AG20443 (cell line): ENCODE measurements around the gene PRDX2.

ENCODE experiments used
- DNase-seq: peaks from one replicate; pipeline ENCODE4 v3.0.0; 2012; ENCODE audit warnings: low spot score, mixed read lengths

Gene PRDX2

DNA sequence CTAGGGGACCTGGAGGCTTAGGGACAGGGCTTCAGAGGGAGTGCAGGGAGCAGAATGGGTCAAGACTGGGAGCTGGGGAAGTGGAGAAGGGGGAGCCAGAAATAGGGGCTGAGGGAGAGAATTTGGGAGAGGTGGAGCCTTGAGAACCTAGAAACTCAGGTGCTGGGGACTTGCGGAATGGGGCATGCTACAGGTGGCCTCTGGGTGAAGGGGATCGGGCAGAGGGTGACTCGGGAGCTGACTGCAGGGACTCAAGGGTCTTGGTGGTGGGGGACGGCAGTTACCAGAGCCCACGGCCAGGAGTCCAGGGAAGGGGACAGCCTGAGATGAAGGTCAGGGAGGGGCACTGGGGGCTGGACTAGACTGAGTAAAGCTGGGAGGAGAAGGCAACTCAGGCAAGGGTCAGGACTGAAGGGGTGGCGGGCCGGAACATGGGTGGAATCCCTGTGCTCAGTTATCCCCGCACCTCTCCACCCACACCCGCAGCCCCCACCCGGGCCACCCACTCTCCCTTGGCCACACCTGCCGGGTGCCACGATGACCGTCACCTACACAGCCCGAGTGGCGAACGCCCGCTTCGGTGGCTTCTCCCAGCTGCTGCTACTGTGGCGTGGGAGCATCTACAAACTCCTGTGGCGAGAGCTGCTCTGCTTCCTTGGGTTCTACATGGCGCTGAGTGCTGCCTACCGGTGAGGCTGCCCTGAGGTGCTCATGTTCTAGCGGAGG is 49.4 kb downstream of the PRDX2 start:
- DNase-seq, result no peak

DNA sequence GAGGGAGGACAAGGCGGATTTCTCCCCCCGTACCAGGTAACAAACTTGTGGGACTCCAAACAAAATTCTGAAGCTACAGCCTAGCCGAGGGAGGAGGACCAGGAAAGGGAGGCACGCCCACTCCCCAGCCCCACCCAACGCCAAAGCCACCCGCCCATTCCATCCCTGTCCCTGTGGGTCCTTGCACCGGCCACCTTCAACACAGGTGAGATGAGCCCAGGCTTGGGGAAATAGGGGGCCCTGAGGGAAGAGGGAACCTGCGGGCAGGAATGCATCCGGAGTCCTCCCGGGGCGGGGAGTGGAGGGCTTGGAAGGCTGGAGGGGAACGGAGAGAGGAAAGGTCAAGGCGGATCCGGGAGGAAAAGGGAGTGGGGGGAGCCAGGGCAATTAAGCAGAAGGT is 50.0 kb downstream of the PRDX2 start, which contains the start of gene BEST2:
BEST2 (plus strand) TSS at position 157 of the 400 bp plus-strand sequence. CDS start 802 bp downstream, outside the sequence.
- no peak for DNase-seq

DNA sequence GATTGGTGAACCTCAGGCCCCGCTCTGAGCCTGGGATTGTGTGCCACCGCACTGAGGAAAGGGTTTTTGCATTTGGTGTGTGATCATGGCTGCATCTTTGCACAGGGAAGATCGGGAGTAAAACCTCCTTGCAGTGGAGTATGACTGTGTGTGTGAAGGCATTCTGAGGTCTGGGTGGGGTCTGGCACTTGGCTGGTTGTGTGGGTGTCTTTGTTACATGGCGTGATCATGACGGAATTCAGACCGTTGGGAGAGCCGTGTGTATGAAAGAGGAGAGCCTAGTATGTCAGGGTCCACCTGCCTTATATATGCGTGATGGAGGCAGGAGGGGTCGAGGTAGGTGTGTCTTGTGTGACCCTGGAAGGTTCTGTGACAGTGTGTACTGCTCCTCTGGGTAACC is 50.7 kb downstream of the PRDX2 start:
- no peak for DNase-seq

DNA sequence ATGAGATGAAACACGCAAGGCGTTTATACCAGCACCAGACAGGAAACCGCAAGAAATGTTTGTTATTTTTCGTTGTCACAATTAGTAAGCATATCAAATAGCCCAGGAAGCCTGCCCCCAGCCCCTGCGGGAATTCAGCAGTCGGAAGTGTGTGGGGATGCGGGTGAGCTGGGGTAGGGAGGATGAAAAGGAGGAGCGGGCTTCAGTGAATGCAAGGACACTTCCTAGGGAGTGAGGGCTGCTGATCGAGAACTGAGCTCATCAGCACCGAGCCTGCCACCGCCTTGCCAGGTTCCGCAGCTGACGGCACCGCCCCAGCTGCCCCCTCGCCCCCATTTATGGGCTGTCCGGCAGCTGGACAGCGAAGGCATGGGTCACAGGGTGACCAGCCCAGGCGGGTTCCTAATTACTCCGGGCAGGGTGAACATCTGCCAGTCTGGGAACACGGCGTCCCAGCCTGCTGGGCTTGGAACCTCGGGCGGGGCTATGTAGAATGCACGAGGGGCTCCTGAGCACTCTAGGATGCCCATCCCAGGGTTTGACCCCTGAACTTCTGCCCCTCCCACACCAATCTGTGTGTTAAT is 51.6 kb downstream of the PRDX2 start:
- DNase-seq, result no peak

DNA sequence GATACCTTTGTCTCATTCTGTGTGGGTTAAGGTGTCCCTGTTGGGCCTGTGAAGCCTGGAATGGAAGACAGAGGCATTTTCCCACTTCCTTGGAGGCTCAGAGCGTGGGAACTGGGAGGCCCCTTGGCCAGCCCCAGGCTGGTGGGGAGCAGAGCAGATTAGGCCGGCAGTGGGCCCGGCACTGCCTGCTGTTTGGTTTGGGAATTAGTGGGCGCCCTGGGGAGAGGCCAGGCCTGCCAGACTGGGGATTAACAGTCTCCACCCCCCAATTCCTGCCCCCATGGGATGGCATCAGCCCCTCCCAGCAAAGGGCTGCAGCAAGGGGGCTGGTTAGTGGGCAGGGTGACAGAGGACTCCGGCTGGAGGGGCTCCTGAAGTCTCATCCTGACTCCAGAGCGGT is 53.1 kb downstream of the PRDX2 start:
- DNase-seq, result no peak
